ENCODE data around the gene PRG2.
"Not testable (repeated sequence)": the region's sequence is repeated elsewhere in the genome, so short reads cannot be mapped to it uniquely, and the experiment has no call there.

PRG2 gene

DNA sequence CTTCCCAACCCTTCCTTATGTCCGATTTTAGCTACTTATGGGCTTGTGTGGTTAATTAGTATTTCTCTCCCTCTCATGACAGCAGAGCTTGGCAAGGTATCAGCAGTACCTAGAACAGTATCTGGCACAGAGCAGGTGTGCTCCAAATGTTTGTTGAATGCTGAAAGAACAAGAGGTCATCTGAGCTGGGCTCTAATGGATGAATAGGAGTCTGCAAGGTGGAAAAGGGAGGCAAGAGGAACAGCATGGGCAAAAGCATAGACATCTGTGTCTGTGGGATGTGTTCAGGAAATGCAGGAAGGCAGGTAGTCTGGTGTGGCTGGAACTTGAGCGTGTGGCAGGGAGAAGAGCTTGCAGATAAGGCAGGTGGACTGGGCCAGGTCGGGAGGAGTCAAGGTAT lies 28.5 kb downstream of the PRG2 start:
- Histone ChIP-seq H3K27ac (ENCODE audit: low read length) (no peak overlapping the region), H3K4me3 (ENCODE audit: low read depth in 1 of 2, low read length in 2 of 2) (no peak overlapping the region), H3K9me3 (ENCODE audit: control insufficient read depth in 1 of 2, low read length in 2 of 2) (no peaks in the 10 kb centered on the region), H3K27me3 (ENCODE audit: low read depth, low read length) (no peaks in the 10 kb centered on the region), H3K36me3 (ENCODE audit: control insufficient read depth in 1 of 2, insufficient read depth in 2 of 2, low read length in 2 of 2) (no peaks in the 10 kb centered on the region), H3K4me1 (ENCODE audit: control insufficient read depth in 1 of 2, insufficient read depth in 2 of 2, low read length in 2 of 2) (no peaks in the 10 kb centered on the region)

DNA sequence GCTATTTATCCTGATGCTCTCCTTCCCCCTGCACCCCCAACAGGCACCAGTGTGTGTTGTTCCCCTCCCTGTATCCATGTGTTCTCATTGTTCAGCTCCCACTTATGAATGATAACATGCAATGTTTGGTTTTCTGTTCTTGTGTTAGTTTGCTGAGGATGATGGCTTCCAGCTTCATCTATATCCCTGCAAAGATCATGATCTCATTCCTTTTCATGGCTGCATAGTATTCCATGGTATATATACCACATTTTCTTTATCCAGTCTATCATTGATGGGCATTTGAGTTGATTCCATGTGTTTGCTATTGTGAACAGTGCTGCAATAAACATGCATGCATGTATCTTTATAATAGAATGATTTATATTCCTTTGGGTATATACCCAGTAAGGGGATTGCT lies 29.0 kb downstream of the PRG2 start:
- H3K4me1 ChIP-seq (ENCODE audit: control insufficient read depth in 1 of 2, insufficient read depth in 2 of 2, low read length in 2 of 2); H3K36me3 ChIP-seq (ENCODE audit: control insufficient read depth in 1 of 2, insufficient read depth in 2 of 2, low read length in 2 of 2); H3K4me3 ChIP-seq (ENCODE audit: low read depth in 1 of 2, low read length in 2 of 2); H3K27me3 ChIP-seq (ENCODE audit: low read depth, low read length); H3K27ac ChIP-seq (ENCODE audit: low read length); H3K9me3 ChIP-seq (ENCODE audit: control insufficient read depth in 1 of 2, low read length in 2 of 2): not testable (repeated sequence)

DNA sequence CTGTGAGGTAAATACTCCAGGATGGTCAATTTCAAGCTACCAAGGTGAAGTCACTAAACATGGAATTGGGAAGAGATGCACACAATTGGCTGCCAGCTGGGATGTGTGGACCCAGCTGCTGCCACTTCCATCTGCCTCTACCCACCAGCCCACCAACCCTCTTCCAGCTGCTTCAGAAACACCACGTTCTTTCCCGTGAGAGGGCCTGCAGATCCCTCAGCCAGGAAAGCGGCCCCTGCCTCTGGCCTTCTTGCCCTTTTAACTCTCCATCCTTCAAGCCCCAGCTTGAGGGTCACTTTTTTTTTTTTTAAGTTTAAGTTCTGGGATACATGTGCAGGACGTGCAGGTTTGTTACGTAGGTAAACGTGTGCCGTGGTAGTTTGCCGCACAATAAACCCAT lies 29.5 kb downstream of the PRG2 start:
- Histone ChIP-seq H3K27me3 (ENCODE audit: low read depth, low read length) (no peaks in the 10 kb centered on the region), H3K36me3 (ENCODE audit: control insufficient read depth in 1 of 2, insufficient read depth in 2 of 2, low read length in 2 of 2) (no peaks in the 10 kb centered on the region), H3K4me1 (ENCODE audit: control insufficient read depth in 1 of 2, insufficient read depth in 2 of 2, low read length in 2 of 2) (no peaks in the 10 kb centered on the region), H3K9me3 (ENCODE audit: control insufficient read depth in 1 of 2, low read length in 2 of 2) (no peaks in the 10 kb centered on the region), H3K27ac (ENCODE audit: low read length) (no peak overlapping the region), H3K4me3 (ENCODE audit: low read depth in 1 of 2, low read length in 2 of 2) (no peak overlapping the region)

DNA sequence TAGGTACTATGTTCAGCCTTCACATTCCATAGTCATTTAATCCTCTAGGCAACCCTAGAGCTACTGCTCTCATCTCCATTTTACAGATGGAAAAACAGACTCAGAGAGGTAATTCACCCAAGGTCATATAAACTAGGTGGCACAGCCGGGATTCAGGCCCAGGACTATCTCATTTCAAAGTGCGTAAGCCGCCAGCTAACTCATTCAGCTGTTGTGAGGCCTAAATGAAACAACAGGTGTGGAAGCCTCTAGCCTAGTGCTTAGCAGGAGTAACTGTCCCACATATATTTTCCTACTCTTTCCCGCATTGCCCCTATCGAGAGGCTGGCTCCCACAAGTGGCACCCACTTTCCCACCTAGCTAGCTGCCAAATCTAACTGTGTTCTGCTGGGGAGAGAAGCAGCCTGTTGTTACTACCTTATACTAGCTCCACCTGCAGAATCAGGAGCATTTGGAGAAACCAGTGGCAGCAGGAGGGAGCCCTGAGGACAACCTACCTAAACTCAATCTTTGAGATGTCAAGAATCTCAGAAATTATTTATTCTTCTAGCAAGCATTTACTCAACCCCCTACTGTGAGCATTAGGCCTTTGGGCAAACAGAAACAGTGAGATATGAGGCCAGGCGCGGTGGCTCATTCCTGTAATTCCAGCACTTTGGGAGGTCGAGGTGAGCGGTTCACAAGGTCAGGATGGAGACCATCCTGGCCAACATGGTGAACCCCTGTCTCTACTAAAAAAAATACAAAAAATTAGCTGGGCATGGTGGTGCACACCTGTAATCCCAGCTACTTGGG lies 30.4 kb downstream of the PRG2 start:
- no peaks in the 10 kb centered on the region for H3K27me3 ChIP-seq (ENCODE audit: low read depth, low read length)
- no peaks in the 10 kb centered on the region for H3K4me1 ChIP-seq (ENCODE audit: control insufficient read depth in 1 of 2, insufficient read depth in 2 of 2, low read length in 2 of 2)
- H3K27ac ChIP-seq (ENCODE audit: low read length), result no peak overlapping the region
- H3K9me3 ChIP-seq (ENCODE audit: control insufficient read depth in 1 of 2, low read length in 2 of 2), result no peaks in the 10 kb centered on the region
- H3K4me3 ChIP-seq (ENCODE audit: low read depth in 1 of 2, low read length in 2 of 2), result no peak overlapping the region
- H3K36me3 ChIP-seq (ENCODE audit: control insufficient read depth in 1 of 2, insufficient read depth in 2 of 2, low read length in 2 of 2), result no peaks in the 10 kb centered on the region

DNA sequence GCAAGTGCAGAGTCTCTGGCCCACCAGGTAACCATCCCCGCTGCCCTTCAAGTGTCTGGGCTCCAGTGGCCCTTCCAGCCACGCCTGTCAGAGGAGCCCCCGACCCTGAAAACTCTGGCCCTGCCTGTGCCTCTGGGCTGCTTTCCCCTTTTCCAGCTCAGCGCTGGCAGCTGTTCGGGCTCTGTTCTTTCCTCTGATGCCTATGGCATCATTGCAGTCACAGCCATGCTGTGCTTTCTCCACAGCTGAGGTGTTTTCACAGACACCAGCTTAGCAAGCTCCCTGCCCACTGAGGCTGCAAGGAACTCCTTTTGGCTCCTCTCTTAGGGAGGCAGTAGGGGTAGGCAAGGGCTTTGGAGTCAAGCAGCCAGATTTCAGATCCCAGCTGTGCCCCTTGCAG lies 31.1 kb downstream of the PRG2 start:
- H3K4me3 ChIP-seq (ENCODE audit: low read depth in 1 of 2, low read length in 2 of 2), result no peak overlapping the region
- H3K27me3 ChIP-seq (ENCODE audit: low read depth, low read length), result no peaks in the 10 kb centered on the region
- no peaks in the 10 kb centered on the region for H3K9me3 ChIP-seq (ENCODE audit: control insufficient read depth in 1 of 2, low read length in 2 of 2)
- H3K27ac ChIP-seq (ENCODE audit: low read length), result no peak overlapping the region
- no peaks in the 10 kb centered on the region for H3K4me1 ChIP-seq (ENCODE audit: control insufficient read depth in 1 of 2, insufficient read depth in 2 of 2, low read length in 2 of 2)
- no peaks in the 10 kb centered on the region for H3K36me3 ChIP-seq (ENCODE audit: control insufficient read depth in 1 of 2, insufficient read depth in 2 of 2, low read length in 2 of 2)

DNA sequence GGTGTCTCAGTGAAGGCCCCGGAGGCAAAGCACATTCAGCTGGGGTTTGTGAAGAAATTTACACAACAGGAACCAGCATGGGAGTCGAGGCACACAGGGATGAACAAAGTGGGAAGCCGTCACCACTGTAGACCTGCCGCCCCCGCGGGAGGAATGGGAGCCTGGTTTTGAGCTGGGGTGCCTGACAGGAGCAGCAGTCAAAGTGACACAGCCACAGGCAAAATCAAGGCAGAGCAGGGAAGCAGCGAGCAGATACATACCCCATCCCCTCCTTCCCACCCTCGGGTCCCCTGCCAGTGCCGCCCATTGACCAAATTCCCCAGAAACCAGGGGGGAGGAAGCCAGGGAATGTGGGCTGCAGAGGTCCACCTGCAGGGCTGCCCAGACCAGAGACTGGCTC lies 31.5 kb downstream of the PRG2 start:
- Histone ChIP-seq H3K27ac (ENCODE audit: low read length) (no peak overlapping the region), H3K4me1 (ENCODE audit: control insufficient read depth in 1 of 2, insufficient read depth in 2 of 2, low read length in 2 of 2) (no peaks in the 10 kb centered on the region), H3K9me3 (ENCODE audit: control insufficient read depth in 1 of 2, low read length in 2 of 2) (no peaks in the 10 kb centered on the region), H3K27me3 (ENCODE audit: low read depth, low read length) (no peaks in the 10 kb centered on the region), H3K4me3 (ENCODE audit: low read depth in 1 of 2, low read length in 2 of 2) (no peak overlapping the region), H3K36me3 (ENCODE audit: control insufficient read depth in 1 of 2, insufficient read depth in 2 of 2, low read length in 2 of 2) (no peaks in the 10 kb centered on the region)

DNA sequence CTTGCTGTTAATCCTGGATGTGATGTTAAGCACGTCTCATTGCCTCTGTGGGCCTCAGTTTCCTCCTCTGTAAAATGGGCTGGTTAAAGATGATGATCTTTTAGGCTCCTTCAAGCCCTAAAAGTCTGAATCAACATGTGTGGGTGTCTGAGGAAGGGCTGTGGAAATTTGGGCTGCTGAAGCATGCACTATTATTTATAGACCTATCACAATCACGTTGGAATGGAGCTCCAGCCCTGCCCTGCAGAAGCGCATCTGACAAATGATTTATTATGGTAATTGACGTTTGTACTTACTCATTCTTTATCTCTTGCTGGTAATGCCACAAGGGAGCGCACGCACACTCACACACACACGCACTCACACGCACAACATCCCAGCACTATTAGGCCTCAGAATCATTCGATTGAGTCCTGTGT lies 31.9 kb downstream of the PRG2 start:
- Histone ChIP-seq H3K9me3 (ENCODE audit: control insufficient read depth in 1 of 2, low read length in 2 of 2) (no peaks in the 10 kb centered on the region), H3K4me1 (ENCODE audit: control insufficient read depth in 1 of 2, insufficient read depth in 2 of 2, low read length in 2 of 2) (no peaks in the 10 kb centered on the region), H3K36me3 (ENCODE audit: control insufficient read depth in 1 of 2, insufficient read depth in 2 of 2, low read length in 2 of 2) (no peaks in the 10 kb centered on the region), H3K27me3 (ENCODE audit: low read depth, low read length) (no peaks in the 10 kb centered on the region), H3K27ac (ENCODE audit: low read length) (no peak overlapping the region), H3K4me3 (ENCODE audit: low read depth in 1 of 2, low read length in 2 of 2) (no peak overlapping the region)

DNA sequence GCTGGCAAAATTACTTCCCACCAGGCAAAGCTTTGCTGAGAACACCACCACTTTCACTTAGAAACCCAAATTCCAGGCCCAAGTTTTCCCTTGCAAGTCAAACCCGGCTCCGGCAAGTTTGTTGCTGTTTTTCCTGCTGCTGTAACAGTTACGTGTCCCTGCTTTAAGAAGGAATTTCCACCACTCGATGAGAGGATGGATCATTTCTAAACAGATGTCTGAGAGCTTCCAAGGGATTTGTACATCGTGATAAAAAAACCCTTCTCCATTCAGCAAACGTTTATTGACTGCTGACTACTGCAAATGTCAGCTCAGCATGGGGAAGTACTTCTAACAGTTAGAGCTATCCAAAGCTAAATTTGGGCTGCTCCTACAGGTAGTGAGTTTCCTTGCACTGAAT lies 32.6 kb downstream of the PRG2 start:
- no peaks in the 10 kb centered on the region for H3K36me3 ChIP-seq (ENCODE audit: control insufficient read depth in 1 of 2, insufficient read depth in 2 of 2, low read length in 2 of 2)
- no peaks in the 10 kb centered on the region for H3K9me3 ChIP-seq (ENCODE audit: control insufficient read depth in 1 of 2, low read length in 2 of 2)
- H3K4me1 ChIP-seq (ENCODE audit: control insufficient read depth in 1 of 2, insufficient read depth in 2 of 2, low read length in 2 of 2), result no peaks in the 10 kb centered on the region
- H3K27ac ChIP-seq (ENCODE audit: low read length), result no peak overlapping the region
- H3K27me3 ChIP-seq (ENCODE audit: low read depth, low read length), result no peaks in the 10 kb centered on the region
- no peak overlapping the region for H3K4me3 ChIP-seq (ENCODE audit: low read depth in 1 of 2, low read length in 2 of 2)

DNA sequence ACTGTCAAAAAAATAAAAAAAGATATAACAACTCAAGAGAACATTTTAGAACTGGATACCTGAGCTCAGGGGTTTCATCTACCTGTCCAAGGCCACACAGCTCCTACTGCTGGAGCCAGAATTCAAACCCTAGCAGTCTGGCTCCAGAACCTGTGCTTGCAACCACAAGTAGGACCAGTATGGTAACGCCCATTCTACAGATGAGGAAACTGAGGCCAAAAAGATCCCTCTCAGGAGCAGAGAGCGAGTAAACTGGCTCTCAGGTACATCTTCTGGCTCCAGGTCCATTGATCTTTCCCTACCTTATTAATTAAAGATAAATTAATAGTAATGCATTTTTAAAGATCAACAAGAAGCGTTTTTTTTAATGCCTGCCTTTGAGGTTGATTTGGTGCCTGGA lies 33.1 kb downstream of the PRG2 start:
- Histone ChIP-seq H3K4me1 (ENCODE audit: control insufficient read depth in 1 of 2, insufficient read depth in 2 of 2, low read length in 2 of 2) (no peaks in the 10 kb centered on the region), H3K27ac (ENCODE audit: low read length) (no peak overlapping the region), H3K9me3 (ENCODE audit: control insufficient read depth in 1 of 2, low read length in 2 of 2) (no peaks in the 10 kb centered on the region), H3K27me3 (ENCODE audit: low read depth, low read length) (no peaks in the 10 kb centered on the region), H3K4me3 (ENCODE audit: low read depth in 1 of 2, low read length in 2 of 2) (no peak overlapping the region), H3K36me3 (ENCODE audit: control insufficient read depth in 1 of 2, insufficient read depth in 2 of 2, low read length in 2 of 2) (no peaks in the 10 kb centered on the region)

DNA sequence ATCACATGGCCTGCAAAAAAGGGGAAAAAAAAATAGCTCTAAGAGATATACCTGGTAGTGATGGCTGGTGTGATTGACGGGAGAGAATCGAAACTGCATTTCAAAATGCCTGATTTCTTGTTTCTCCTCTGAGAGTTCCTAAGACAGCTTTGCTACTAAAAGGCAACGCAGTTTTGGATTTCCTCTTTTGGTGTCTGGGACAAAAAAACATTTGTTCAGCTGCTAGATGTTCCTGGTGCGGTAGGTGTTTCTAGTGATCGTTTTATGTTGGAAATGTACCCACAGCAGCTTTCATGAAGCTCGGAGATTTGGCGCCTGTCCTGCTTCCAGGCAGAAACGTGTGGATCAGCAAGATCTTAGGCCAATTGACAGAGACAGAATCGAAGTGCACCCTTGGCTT lies 34.2 kb downstream of the PRG2 start:
- Histone ChIP-seq H3K9me3 (ENCODE audit: control insufficient read depth in 1 of 2, low read length in 2 of 2) (no peaks in the 10 kb centered on the region), H3K36me3 (ENCODE audit: control insufficient read depth in 1 of 2, insufficient read depth in 2 of 2, low read length in 2 of 2) (no peaks in the 10 kb centered on the region), H3K27ac (ENCODE audit: low read length) (no peak overlapping the region), H3K27me3 (ENCODE audit: low read depth, low read length) (no peaks in the 10 kb centered on the region), H3K4me1 (ENCODE audit: control insufficient read depth in 1 of 2, insufficient read depth in 2 of 2, low read length in 2 of 2) (no peaks in the 10 kb centered on the region), H3K4me3 (ENCODE audit: low read depth in 1 of 2, low read length in 2 of 2) (no peak overlapping the region)

DNA sequence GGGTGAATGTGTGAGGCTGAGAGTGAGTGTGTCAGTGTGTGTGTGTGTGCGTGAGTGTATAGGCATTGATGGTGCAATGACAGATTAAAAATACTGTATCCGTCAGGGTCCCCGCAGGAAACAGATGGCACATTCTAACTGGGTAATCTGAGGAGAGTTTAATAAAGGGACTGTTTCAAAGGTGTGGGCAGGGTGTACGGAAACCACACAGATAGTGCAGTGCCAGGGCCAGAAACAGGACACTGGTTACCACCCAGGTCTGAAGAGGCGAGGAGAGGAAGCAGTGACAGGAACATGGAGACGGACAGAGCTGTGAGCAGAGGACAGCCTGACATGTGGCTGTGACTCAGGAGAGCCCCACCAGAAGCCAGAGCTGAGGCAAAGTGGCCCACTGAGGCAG lies 35.8 kb downstream of the PRG2 start:
- Histone ChIP-seq H3K4me3 (ENCODE audit: low read depth in 1 of 2, low read length in 2 of 2) (no peak overlapping the region), H3K9me3 (ENCODE audit: control insufficient read depth in 1 of 2, low read length in 2 of 2) (no peaks in the 10 kb centered on the region), H3K36me3 (ENCODE audit: control insufficient read depth in 1 of 2, insufficient read depth in 2 of 2, low read length in 2 of 2) (no peaks in the 10 kb centered on the region), H3K27ac (ENCODE audit: low read length) (no peak overlapping the region), H3K27me3 (ENCODE audit: low read depth, low read length) (no peaks in the 10 kb centered on the region), H3K4me1 (ENCODE audit: control insufficient read depth in 1 of 2, insufficient read depth in 2 of 2, low read length in 2 of 2) (peaks cover 0 to 3% of the 10 kb centered on the region in 2 donors)

DNA sequence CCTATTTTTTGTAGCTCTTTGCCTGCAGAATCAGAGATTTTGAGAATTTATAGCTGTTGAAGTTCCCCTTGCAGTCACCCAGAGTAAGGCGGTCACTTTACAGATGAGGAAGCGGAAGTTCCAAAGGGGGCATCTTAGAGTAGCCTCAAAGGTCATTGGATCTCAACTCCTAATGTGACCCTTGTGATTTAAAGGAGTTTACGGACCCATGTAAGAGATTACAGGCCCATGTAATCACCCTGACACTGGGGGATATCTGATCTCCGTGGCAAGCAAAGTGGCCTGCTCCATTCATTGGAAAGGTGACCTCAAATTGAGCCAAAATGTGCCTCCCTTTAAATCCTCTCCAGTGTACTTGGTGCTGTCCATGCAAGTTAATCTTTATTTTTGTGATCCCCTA lies 36.6 kb downstream of the PRG2 start:
- peaks cover 0 to 4% of the 10 kb centered on the region in 2 donors for H3K4me1 ChIP-seq (ENCODE audit: control insufficient read depth in 1 of 2, insufficient read depth in 2 of 2, low read length in 2 of 2)
- no peaks in the 10 kb centered on the region for H3K27me3 ChIP-seq (ENCODE audit: low read depth, low read length)
- no peak overlapping the region for H3K27ac ChIP-seq (ENCODE audit: low read length)
- H3K36me3 ChIP-seq (ENCODE audit: control insufficient read depth in 1 of 2, insufficient read depth in 2 of 2, low read length in 2 of 2), result no peaks in the 10 kb centered on the region
- H3K9me3 ChIP-seq (ENCODE audit: control insufficient read depth in 1 of 2, low read length in 2 of 2), result no peaks in the 10 kb centered on the region
- no peak overlapping the region for H3K4me3 ChIP-seq (ENCODE audit: low read depth in 1 of 2, low read length in 2 of 2)
